ENCODE measurements around the gene JDP2.
"Not testable (repeated sequence)": the region's sequence is repeated elsewhere in the genome, so short reads cannot be mapped to it uniquely, and the experiment has no call there.

The JDP2 gene

GRCh38 chr14:75380656-75381055, 47.2 kb upstream of the JDP2 start:
- Histone ChIP-seq H4K20me1 (ENCODE audit: low read depth, low read length) (no peaks in the 10 kb centered on the region), H3K36me3 (ENCODE audit: low read length) (no peaks in the 10 kb centered on the region), H3K9ac (ENCODE audit: low read length) (no peak overlapping the region), H2AFZ (ENCODE audit: low read depth, low read length, severe bottlenecking) (no peak overlapping the region), H3K9me3 (ENCODE audit: insufficient read depth, low read length) (no peaks in the 10 kb centered on the region), H3K79me2 (ENCODE audit: insufficient read depth, low read length) (no peaks in the 10 kb centered on the region), H3K27ac (ENCODE audit: low read depth, low read length) (no peak overlapping the region), H3K9me2 (replicated peaks; ENCODE audit: insufficient read depth, low read length) (no peaks in the 10 kb centered on the region), H3K4me2 (ENCODE audit: low read depth, low read length, poor library complexity, severe bottlenecking) (no peak overlapping the region), H3K27me3 (ENCODE audit: low read length) (no peaks in the 10 kb centered on the region), H3F3A (ENCODE audit: insufficient read depth) (no peaks in the 10 kb centered on the region), H3K4me3 (ENCODE audit: insufficient read depth, low read length, poor library complexity, severe bottlenecking) (no peak overlapping the region)
- TF ChIP-seq EZH2phosphoT487 (conservative IDR thresholded peaks at IDR 0.05; ENCODE audit: low read length) (no peak), CTCF (IDR thresholded peaks at IDR 0.05; ENCODE audit: insufficient read depth, low read length, poor library complexity, severe bottlenecking) (no peak)

GRCh38 chr14:75381642-75382041, 46.2 kb upstream of the JDP2 start:
- H4K20me1 ChIP-seq (ENCODE audit: low read depth, low read length) = no peaks in the 10 kb centered on the region
- H3K27ac ChIP-seq (ENCODE audit: low read depth, low read length) = no peak overlapping the region
- TF ChIP-seq CTCF (IDR thresholded peaks at IDR 0.05; ENCODE audit: insufficient read depth, low read length, poor library complexity, severe bottlenecking) (no peak), EZH2phosphoT487 (conservative IDR thresholded peaks at IDR 0.05; ENCODE audit: low read length) (no peak)
- no peak overlapping the region for H3K4me3 ChIP-seq (ENCODE audit: insufficient read depth, low read length, poor library complexity, severe bottlenecking)
- H3K9me2 ChIP-seq (replicated peaks; ENCODE audit: insufficient read depth, low read length) = no peaks in the 10 kb centered on the region
- no peaks in the 10 kb centered on the region for H3K9me3 ChIP-seq (ENCODE audit: insufficient read depth, low read length)
- H3K9ac ChIP-seq (ENCODE audit: low read length) = no peak overlapping the region
- no peaks in the 10 kb centered on the region for H3K27me3 ChIP-seq (ENCODE audit: low read length)
- H2AFZ ChIP-seq (ENCODE audit: low read depth, low read length, severe bottlenecking) = no peak overlapping the region
- H3K4me2 ChIP-seq (ENCODE audit: low read depth, low read length, poor library complexity, severe bottlenecking) = no peak overlapping the region
- no peaks in the 10 kb centered on the region for H3F3A ChIP-seq (ENCODE audit: insufficient read depth)
- H3K79me2 ChIP-seq (ENCODE audit: insufficient read depth, low read length) = no peaks in the 10 kb centered on the region
- no peaks in the 10 kb centered on the region for H3K36me3 ChIP-seq (ENCODE audit: low read length)

- not testable (repeated sequence) for H3K9me3 ChIP-seq (ENCODE audit: insufficient read depth, low read length); H3K9ac ChIP-seq (ENCODE audit: low read length); H3K9me2 ChIP-seq (replicated peaks; ENCODE audit: insufficient read depth, low read length); H3K4me2 ChIP-seq (ENCODE audit: low read depth, low read length, poor library complexity, severe bottlenecking); H3K27ac ChIP-seq (ENCODE audit: low read depth, low read length); H3K36me3 ChIP-seq (ENCODE audit: low read length); H3K27me3 ChIP-seq (ENCODE audit: low read length); H3F3A ChIP-seq (ENCODE audit: insufficient read depth); H3K4me3 ChIP-seq (ENCODE audit: insufficient read depth, low read length, poor library complexity, severe bottlenecking); H3K79me2 ChIP-seq (ENCODE audit: insufficient read depth, low read length); H4K20me1 ChIP-seq (ENCODE audit: low read depth, low read length); H2AFZ ChIP-seq (ENCODE audit: low read depth, low read length, severe bottlenecking)
These were observed 44.6 kb upstream of the JDP2 start for GRCh38 chr14:75383219-75383618.

- Histone ChIP-seq H3K9ac (ENCODE audit: low read length) (no peak overlapping the region), H3K9me3 (ENCODE audit: insufficient read depth, low read length) (no peaks in the 10 kb centered on the region), H2AFZ (ENCODE audit: low read depth, low read length, severe bottlenecking) (no peak overlapping the region), H3K9me2 (replicated peaks; ENCODE audit: insufficient read depth, low read length) (no peaks in the 10 kb centered on the region), H4K20me1 (ENCODE audit: low read depth, low read length) (no peaks in the 10 kb centered on the region), H3K79me2 (ENCODE audit: insufficient read depth, low read length) (no peaks in the 10 kb centered on the region), H3K36me3 (ENCODE audit: low read length) (no peaks in the 10 kb centered on the region), H3K27me3 (ENCODE audit: low read length) (no peaks in the 10 kb centered on the region), H3F3A (ENCODE audit: insufficient read depth) (no peaks in the 10 kb centered on the region), H3K4me2 (ENCODE audit: low read depth, low read length, poor library complexity, severe bottlenecking) (no peak overlapping the region), H3K4me3 (ENCODE audit: insufficient read depth, low read length, poor library complexity, severe bottlenecking) (no peak overlapping the region), H3K27ac (ENCODE audit: low read depth, low read length) (no peak overlapping the region)
- no peak for TF ChIP-seq CTCF (IDR thresholded peaks at IDR 0.05; ENCODE audit: insufficient read depth, low read length, poor library complexity, severe bottlenecking)
- TF ChIP-seq EZH2phosphoT487 (conservative IDR thresholded peaks at IDR 0.05; ENCODE audit: low read length) = no peak
These were observed 44.1 kb upstream of the JDP2 start for GRCh38 chr14:75383721-75384120.

Measured in SU-DHL-6 (cell line).